IMR-90 (cell line): ENCODE results near the gene ADCY1. TPM values are rescaled to one million over a fixed set of nuclear protein-coding genes. Genes with fewer than 3 reads are reported as not detected.

Source experiments
- ATAC-seq: fragments of 200-7000 bp; cut with Tn5 transposase; 2 replicates; pipeline ENCODE4 v1.9.1; 2020; ENCODE audit warnings: low read depth, mild to moderate bottlenecking, moderate library complexity
- BruUV-seq: library from RNA; stranded (reverse); fragments of 400-500 nt; replicated peaks from 2 replicates; lab custom pipeline; 2021; lab: Mats Ljungman, UMichigan
- CTCF ChIA-PET: fragments of 300-600 bp; formaldehyde crosslinking; extraction: SDS; loops from one replicate; lab custom pipeline; 2021; ENCODE audit warnings: antibody characterized with exemption; lab: Yijun Ruan, JAX
- POLR2A ChIA-PET: fragments of 300-600 bp; sonication (Branson Sonifier 250); formaldehyde crosslinking; loops from one replicate; lab custom pipeline; 2022; ENCODE audit warnings: antibody characterized with exemption; ENCODE audit not compliant: unreplicated experiment; lab: Charles Lee
- DNase-seq: peaks from one replicate; pipeline ENCODE4 v3.0.0; 2013
- H2AFZ ChIP-seq: replicated peaks from 2 replicates; pipeline ENCODE3; 2013; ENCODE audit warnings: low read length, mild to moderate bottlenecking; ENCODE audit not compliant: poor library complexity
- H2AK5ac ChIP-seq: 2 replicates; pipeline ENCODE4 v1.6.1; 2013; ENCODE audit warnings: low read depth, low read length, inconsistent platforms
- H2AK9ac ChIP-seq: replicated peaks from 2 replicates; pipeline ENCODE3; 2013; ENCODE audit warnings: mild to moderate bottlenecking, low read depth, low read length, moderate library complexity; ENCODE audit not compliant: poor library complexity
- H2BK120ac ChIP-seq: 2 replicates; pipeline ENCODE4 v1.6.1; 2013; ENCODE audit warnings: low read depth, low read length, inconsistent platforms
- H2BK15ac ChIP-seq: 3 replicates; pipeline ENCODE4 v1.6.1; 2013; ENCODE audit warnings: low read depth, low read length, inconsistent platforms
- H2BK20ac ChIP-seq: 2 replicates; pipeline ENCODE4 v1.6.1; 2013; ENCODE audit warnings: low read depth, mild to moderate bottlenecking, inconsistent platforms, low read length, moderate library complexity
- H2BK5ac ChIP-seq: 2 replicates; pipeline ENCODE4 v1.6.1; 2013; ENCODE audit warnings: mild to moderate bottlenecking, low read depth, low read length, inconsistent platforms; ENCODE audit not compliant: poor library complexity, severe bottlenecking
- H3K14ac ChIP-seq: replicated peaks from 2 replicates; pipeline ENCODE4 v1.6.1; 2013; ENCODE audit warnings: low read depth, low read length, inconsistent platforms
- H3K18ac ChIP-seq: 2 replicates; pipeline ENCODE4 v1.6.1; 2013; ENCODE audit warnings: low read depth, low read length, control low read depth
- H3K23ac ChIP-seq: 2 replicates; pipeline ENCODE4 v1.6.1; 2013; ENCODE audit warnings: low read depth, low read length, inconsistent platforms
- H3K27ac ChIP-seq: 2 replicates; pipeline ENCODE4 v1.5.1; 2013; ENCODE audit warnings: mild to moderate bottlenecking, control low read depth, low read length; ENCODE audit not compliant: insufficient read depth
- H3K27me3 ChIP-seq: 2 replicates; pipeline ENCODE4 v1.6.1; 2013; ENCODE audit warnings: low read length; ENCODE audit not compliant: control insufficient read depth, insufficient read depth
- H3K36me3 ChIP-seq: 2 replicates; pipeline ENCODE4 v1.6.1; 2013; ENCODE audit warnings: low read length, mixed read lengths; ENCODE audit not compliant: control insufficient read depth, insufficient read depth
- H3K4ac ChIP-seq: 2 replicates; pipeline ENCODE4 v1.6.1; 2013; ENCODE audit warnings: low read depth, low read length, inconsistent platforms
- H3K4me1 ChIP-seq: 2 replicates; pipeline ENCODE4 v1.6.1; 2013; ENCODE audit warnings: low read length, mixed read lengths; ENCODE audit not compliant: control insufficient read depth, insufficient read depth
- H3K4me2 ChIP-seq: 2 replicates; pipeline ENCODE4 v1.6.1; 2013; ENCODE audit warnings: low read depth, mild to moderate bottlenecking, control low read depth, low read length, moderate library complexity
- H3K4me3 ChIP-seq: 2 replicates; pipeline ENCODE4 v1.5.1; 2013; ENCODE audit warnings: low read depth, mild to moderate bottlenecking, control low read depth, low read length, moderate library complexity; ENCODE audit not compliant: insufficient read depth
- H3K56ac ChIP-seq: 2 replicates; pipeline ENCODE4 v1.6.1; 2013; ENCODE audit warnings: low read length, inconsistent platforms; ENCODE audit not compliant: insufficient read depth; ENCODE audit errors: extremely low read depth
- H3K79me1 ChIP-seq, 2 experiments: 2 replicates each; pipeline ENCODE4 v1.6.1; 2013; ENCODE audit warnings: low read length in 2 of 2, inconsistent platforms in 1 of 2, low read depth in 1 of 2
- H3K9ac ChIP-seq: 2 replicates; pipeline ENCODE4 v1.6.1; 2013; ENCODE audit warnings: low read depth, low read length, control low read depth
- H3K9me1 ChIP-seq: 2 replicates; pipeline ENCODE4 v1.6.1; 2013; ENCODE audit warnings: low read length, inconsistent platforms; ENCODE audit not compliant: insufficient read depth
- H3K9me3 ChIP-seq: 2 replicates; pipeline ENCODE4 v1.6.1; 2013; ENCODE audit warnings: low read length; ENCODE audit not compliant: control insufficient read depth, insufficient read depth
- H4K20me1 ChIP-seq: 2 replicates; pipeline ENCODE4 v1.6.1; 2013; ENCODE audit warnings: low read length, inconsistent platforms; ENCODE audit not compliant: insufficient read depth
- H4K5ac ChIP-seq: 2 replicates; pipeline ENCODE4 v1.6.1; 2013; ENCODE audit warnings: mild to moderate bottlenecking, low read depth, low read length, control low read depth
- H4K8ac ChIP-seq, 2 experiments: 2 replicates each; pipeline ENCODE4 v1.6.1; 2013; ENCODE audit warnings: low read depth in 2 of 2, low read length in 2 of 2, control low read depth in 1 of 2, inconsistent platforms in 1 of 2
- H4K91ac ChIP-seq: 2 replicates; pipeline ENCODE4 v1.6.1; 2013; ENCODE audit warnings: low read depth, low read length, inconsistent platforms; ENCODE audit not compliant: insufficient read depth
- CHD1 ChIP-seq: IDR thresholded peaks from 2 replicates; pipeline ENCODE4 v1.6.1; 2012; ENCODE audit warnings: low read depth, low read length, improper control_type of control experiment
- ELK1 ChIP-seq: fragments of 150-350 bp; IDR thresholded peaks from 2 replicates; pipeline ENCODE4 v1.6.1; 2016; ENCODE audit warnings: low read depth, mild to moderate bottlenecking, low read length, moderate library complexity, borderline replicate concordance
- FOS ChIP-seq: fragments of 150-350 bp; IDR thresholded peaks from 2 replicates; pipeline ENCODE4 v1.6.1; 2016; ENCODE audit warnings: low read depth, low read length
- MAZ ChIP-seq: IDR thresholded peaks from 2 replicates; pipeline ENCODE4 v1.6.1; 2012; ENCODE audit warnings: low read depth, mild to moderate bottlenecking, low read length, improper control_type of control experiment, moderate library complexity, borderline replicate concordance
- MXI1 ChIP-seq: IDR thresholded peaks from 2 replicates; pipeline ENCODE4 v1.6.1; 2012; ENCODE audit warnings: low read depth, mild to moderate bottlenecking, low read length, moderate library complexity, borderline replicate concordance
- NFE2L2 ChIP-seq: fragments of 150-350 bp; IDR thresholded peaks from 2 replicates; pipeline ENCODE4 v1.6.1; 2016; ENCODE audit warnings: low read depth, mild to moderate bottlenecking, low read length
- RAD21 ChIP-seq: IDR thresholded peaks from 2 replicates; pipeline ENCODE4 v1.6.1; 2012; ENCODE audit warnings: low read length, improper control_type of control experiment
- RFX5 ChIP-seq: IDR thresholded peaks from 2 replicates; pipeline ENCODE4 v1.8.0; 2012; ENCODE audit warnings: low read depth, mild to moderate bottlenecking, low read length, moderate library complexity
- SMC3 ChIP-seq: fragments of 150-350 bp; IDR thresholded peaks from 2 replicates; pipeline ENCODE4 v1.6.1; 2016; ENCODE audit warnings: low read depth, mild to moderate bottlenecking, antibody characterized with exemption, low read length, moderate library complexity
- WGBS, 2 experiments: methylation state at CpG; one replicate each; pipeline versions ENCODE4 v1.1.5 to v1.1.7; 2013; ENCODE audit warnings: missing lambda C conversion rate in 2 of 2; ENCODE audit not compliant: insufficient read length in 1 of 2; ENCODE audit errors: extremely low coverage in 2 of 2; 5-methylcytosine and 5-hydroxymethylcytosine counted together
- dilution Hi-C: fragments of 300-500 bp; cut with HindIII; formaldehyde crosslinking; loops from one replicate; pipeline ENCODE4 v1.14.3; 2018; ENCODE audit warnings: low sequenced_read_pairs; ENCODE audit not compliant: unreplicated experiment
- in situ Hi-C: fragments of 300-500 bp; cut with MboI; formaldehyde crosslinking; loops from 3 replicates; pipeline ENCODE4 v1.14.3; 2019; ENCODE audit warnings: low sequenced_read_pairs, inconsistent platforms, mixed read lengths
- intact Hi-C: fragments of 100-400 bp; cut with micrococcal nuclease; formaldehyde crosslinking; loops from 2 replicates; pipeline ENCODE4 v1.10.0; 2022
- polyA plus RNA-seq, 3 experiments: library from polyadenylated mRNA; depleted of rRNA; stranded (reverse); fragments of >200 nt; gene quantifications; 2 replicates each; pipeline ENCODE4 v1.2.3, GENCODE V29; 2012; ENCODE audit warnings: low replicate concordance in 1 of 3
- total RNA-seq: library from RNA; depleted of rRNA; stranded (reverse); fragments of >200 nt; gene quantifications from 2 replicates; pipeline ENCODE4 v1.2.3, GENCODE V29; 2012

ADCY1 gene
- total and polyA plus RNA-seq, 2 of the 4 experiments (the other 2 are of a cell fraction): 0.18 to 0.24 TPM

GRCh38 chr7:45582868-45583277, 8.7 kb downstream of the ADCY1 start:
- Histone ChIP-seq H3K14ac (no peak overlapping the region), H2BK5ac (no peak overlapping the region), H3K4me1 (no peaks in the 10 kb centered on the region), H2AK5ac (no peak overlapping the region), H2AK9ac (no peak overlapping the region), H3K27ac (no peak overlapping the region), H3K23ac (no peak overlapping the region), H3K9ac (no peak overlapping the region), H4K91ac (no peak overlapping the region), H2BK20ac (no peak overlapping the region), H3K4me3 (no peak overlapping the region), H2BK120ac (no peak overlapping the region), H2AFZ (no peak overlapping the region), H4K5ac (no peak overlapping the region), H3K4ac (no peak overlapping the region), H3K18ac (no peak overlapping the region), H3K56ac (no peak overlapping the region), H4K20me1 (no peaks in the 10 kb centered on the region), H3K27me3 (peaks cover 25% of the 10 kb centered on the region), H3K4me2 (no peak overlapping the region), H3K36me3 (no peaks in the 10 kb centered on the region), H2BK15ac (no peak overlapping the region), H4K8ac (no peak overlapping the region), H3K79me1 (no peaks in the 10 kb centered on the region), H3K9me1 (no peaks in the 10 kb centered on the region), H3K9me3 (no peaks in the 10 kb centered on the region)
- TF ChIP-seq RFX5: no peak
- no peak for TF ChIP-seq SMC3
- TF ChIP-seq RAD21: no peak
- no peak for TF ChIP-seq MXI1
- TF ChIP-seq NFE2L2: no peak
- TF ChIP-seq ELK1: no peak
- no peak for TF ChIP-seq MAZ
- TF ChIP-seq FOS: no peak
- TF ChIP-seq CHD1: no peak
- DNase-seq (no peak), ATAC-seq (no peak)
- BruUV-seq: no TSS peak
- in situ Hi-C loops (no loop called here), dilution Hi-C loops (no loop called here), intact Hi-C loops (no loop called here)
- ChIA-PET POLR2A (no interaction called here), CTCF (no interaction called here)
- 43% methylated on average over 4 of the region's 9 CpGs; no CpG with 5 or more reads in 1 of the 2 experiments for WGBS, 2 experiments
